HG03520 (cell line): ENCODE data around the gene DGKB.

ENCODE experiments used
- ATAC-seq: cut with Tn5 transposase; IDR thresholded peaks from one replicate; pipeline ENCODE4 v1.9.1; 2021; ENCODE audit warnings: mild to moderate bottlenecking, moderate library complexity; ENCODE audit not compliant: unreplicated experiment

The DGKB gene

DNA sequence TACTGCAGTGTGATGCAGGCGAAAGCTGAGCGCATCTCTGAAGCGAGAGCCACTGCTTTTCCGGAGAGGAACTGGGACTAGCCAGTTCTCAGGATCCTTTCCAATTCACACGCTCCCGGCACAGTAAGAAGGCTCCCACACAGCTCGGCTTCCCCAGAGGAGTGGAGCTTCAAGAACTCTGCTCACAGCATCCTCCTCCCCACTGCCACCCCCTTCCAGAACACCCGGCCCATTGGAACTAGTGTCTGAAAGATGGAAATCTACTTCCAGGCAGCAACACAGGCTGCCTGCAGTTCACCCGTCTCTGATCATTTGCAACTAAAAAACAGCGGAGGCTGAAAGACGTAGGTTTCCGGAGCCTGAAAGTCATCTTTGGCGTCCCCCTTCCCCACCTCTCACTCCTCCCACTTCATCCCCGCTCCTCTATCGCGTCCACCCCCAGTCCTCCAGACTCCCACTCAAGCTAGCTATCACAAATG is at the start of gene DGKB:
Gene DGKB (minus strand): TSS at position 163 of the 479 bp plus-strand sequence.
- no peak for ATAC-seq

DNA sequence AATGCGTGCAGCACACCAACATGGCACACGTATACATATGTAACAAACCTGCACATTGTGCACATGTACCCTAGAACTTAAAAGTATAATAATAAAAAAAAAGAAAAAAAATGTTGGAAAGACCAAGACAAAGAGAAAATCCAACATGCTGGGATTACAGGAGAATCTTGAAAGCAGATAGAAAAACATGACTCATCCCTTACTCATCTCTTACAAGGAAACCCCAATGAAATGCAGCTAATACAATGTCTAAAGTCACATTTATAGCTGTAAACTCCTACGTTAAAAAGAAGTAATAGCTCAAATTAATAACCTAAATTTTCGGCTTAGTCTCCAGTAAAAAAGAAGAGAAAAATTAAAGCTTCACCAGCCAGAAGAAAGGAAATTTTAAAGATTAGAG is 47.5 kb upstream of the DGKB start:
- ATAC-seq: no peak

DNA sequence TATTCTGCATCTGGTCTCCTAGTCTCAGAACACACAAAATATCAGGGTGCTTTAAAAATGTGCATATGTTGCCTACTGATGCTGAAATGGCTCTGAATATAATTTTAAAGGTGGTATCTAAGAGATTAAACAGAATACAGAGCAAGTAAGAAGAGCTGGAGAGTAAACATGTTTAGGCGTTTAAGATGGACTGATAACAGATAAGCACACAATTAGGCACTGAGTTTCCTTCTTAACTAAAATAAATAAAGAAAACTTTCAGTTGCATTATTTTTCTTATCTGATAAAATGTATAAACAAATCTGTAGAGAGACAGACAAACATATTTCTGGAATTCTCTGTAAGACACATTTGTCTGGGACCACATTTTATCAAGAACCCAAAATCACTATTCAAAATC is 35.6 kb upstream of the DGKB start:
- ATAC-seq: no peak

GRCh38 chr7:14937581-14937980 is 35.0 kb upstream of the DGKB start:
- ATAC-seq: no peak

- ATAC-seq: no peak
These were observed 34.0 kb upstream of the DGKB start for GRCh38 chr7:14936554-14936953.

GRCh38 chr7:14934839-14935238 is 32.3 kb upstream of the DGKB start:
- ATAC-seq: no peak

- ATAC-seq: no peak
These were observed 29.1 kb upstream of the DGKB start for GRCh38 chr7:14931511-14932215.

DNA sequence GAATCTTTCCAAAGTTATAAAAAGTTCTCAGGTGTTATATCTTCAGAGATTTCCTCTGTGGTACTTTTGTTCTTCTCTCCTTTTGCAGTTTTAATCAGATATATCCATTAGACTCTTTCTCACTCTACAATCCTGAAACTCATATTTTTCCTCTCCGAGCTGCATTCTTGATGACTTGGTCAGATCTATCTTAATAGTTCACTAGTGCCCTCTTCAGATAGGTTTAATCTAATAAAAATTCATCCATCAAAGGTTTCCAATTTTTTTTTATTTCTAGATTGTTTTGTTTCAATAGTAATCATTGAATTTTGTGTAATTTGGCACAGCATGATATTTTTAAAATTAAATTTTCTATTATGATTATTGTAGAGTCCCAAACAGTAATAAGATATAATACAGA is 21.8 kb upstream of the DGKB start:
- no peak for ATAC-seq

- ATAC-seq: no peak
These were observed 8.5 kb upstream of the DGKB start for GRCh38 chr7:14911077-14911476.

GRCh38 chr7:14908697-14909096 is 6.1 kb upstream of the DGKB start:
- ATAC-seq: no peak

DNA sequence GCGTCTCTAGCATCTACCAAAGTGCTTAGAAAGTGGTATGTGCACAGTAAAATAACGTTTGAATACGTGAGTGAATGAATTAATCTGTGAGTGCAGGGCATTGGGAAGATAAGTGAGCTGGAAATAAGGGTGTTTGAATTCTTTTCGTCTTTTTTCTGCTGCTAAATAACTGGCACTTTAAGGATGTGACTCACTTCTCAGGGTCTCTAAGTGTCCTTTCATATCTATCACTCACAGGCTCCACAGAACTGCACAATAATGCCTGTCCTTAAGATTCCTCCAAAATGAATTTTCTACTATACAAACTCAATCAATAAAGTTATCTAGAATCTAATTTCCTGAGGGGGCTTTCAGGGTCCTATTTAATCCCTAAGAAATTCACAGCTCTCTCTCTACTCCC is 3.2 kb upstream of the DGKB start:
- ATAC-seq: no peak

GRCh38 chr7:14900051-14900450 is 2.5 kb downstream of the DGKB start:
- ATAC-seq: no peak

- ATAC-seq: no peak
These were observed 3.5 kb downstream of the DGKB start for GRCh38 chr7:14899030-14899429.

DNA sequence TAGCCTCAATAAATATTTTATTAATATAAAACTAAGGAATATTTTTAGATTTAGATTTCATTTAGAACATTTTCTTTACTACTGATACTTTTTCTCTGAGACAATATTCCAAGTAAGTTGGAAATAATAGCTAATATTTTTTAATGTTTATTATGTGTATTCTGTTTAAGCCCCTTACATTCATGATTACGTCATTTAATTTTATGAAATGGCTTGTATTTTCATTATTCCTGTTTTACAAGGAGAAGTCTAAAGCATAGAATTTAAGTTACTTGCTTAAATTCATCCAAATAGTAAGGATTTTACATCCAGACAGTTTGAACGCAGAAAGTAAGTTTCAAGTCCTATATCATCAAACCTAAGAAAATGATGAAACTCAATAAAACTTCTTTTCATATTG is 6.1 kb downstream of the DGKB start:
- no peak for ATAC-seq

DNA sequence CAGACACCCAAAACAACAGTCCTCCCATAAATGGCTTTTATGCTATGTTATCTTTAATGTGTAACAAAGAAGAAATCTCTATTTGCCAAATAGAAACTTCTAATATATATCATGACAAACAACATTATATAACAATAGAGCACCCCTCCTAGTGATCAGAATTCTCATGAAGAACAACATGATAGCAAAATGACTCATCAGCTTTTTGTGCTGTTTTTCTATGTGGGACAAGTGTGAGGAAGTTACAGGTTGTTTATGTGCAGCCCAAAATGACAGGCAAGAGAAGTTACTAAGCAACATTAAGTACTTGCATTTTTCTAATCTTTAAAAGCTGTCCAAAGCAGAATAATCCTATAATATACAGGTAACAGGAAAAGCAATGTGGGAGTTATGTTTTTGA is 7.7 kb downstream of the DGKB start:
- no peak for ATAC-seq

GRCh38 chr7:14892961-14893360 is 9.6 kb downstream of the DGKB start:
- no peak for ATAC-seq

GRCh38 chr7:14891289-14891688 is 11.3 kb downstream of the DGKB start:
- no peak for ATAC-seq

GRCh38 chr7:14888962-14889361 is 13.6 kb downstream of the DGKB start:
- no peak for ATAC-seq

DNA sequence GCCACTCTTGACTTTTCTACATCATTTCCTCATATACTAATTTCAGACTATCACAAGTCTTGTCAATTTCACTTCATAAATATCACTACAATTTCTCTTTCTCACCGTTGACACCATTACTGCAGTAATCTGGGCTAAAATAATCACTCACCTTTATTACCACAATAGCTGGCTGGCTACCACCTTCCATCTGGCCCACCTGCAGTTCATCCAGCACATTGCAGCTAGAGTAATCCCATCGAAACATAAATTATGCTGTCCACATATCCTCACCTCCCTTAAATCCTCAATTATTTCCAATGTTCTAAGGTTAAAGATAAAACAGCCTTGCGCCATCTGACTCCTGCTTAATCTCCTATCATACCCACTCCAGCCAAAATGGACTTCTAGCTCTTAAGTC is 16.0 kb downstream of the DGKB start:
- no peak for ATAC-seq

GRCh38 chr7:14875941-14876587 is 26.5 kb downstream of the DGKB start:
- ATAC-seq: no peak

- ATAC-seq: no peak
These were observed 30.7 kb downstream of the DGKB start for GRCh38 chr7:14871880-14872279.

DNA sequence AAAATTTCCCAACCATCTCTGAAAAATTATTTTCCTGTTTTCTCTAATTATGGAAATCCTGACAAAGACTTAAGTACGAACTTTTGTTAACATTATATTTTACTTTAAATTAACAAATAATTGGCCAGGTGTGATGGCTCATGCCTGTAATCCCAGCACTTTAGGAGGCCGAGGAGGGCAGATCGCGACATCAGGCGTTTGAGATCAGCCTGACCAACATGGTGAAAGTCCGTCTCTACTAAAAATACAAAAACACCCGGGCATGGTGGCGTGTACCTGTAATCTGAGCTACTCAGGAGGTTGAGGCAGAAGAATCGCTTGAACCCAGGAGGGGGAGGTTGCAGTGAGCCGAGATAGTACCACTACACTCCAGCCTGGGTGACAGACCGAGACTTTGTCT is 32.2 kb downstream of the DGKB start:
- no peak for ATAC-seq

- ATAC-seq: no peak
These were observed 33.6 kb downstream of the DGKB start for GRCh38 chr7:14868937-14869336.
